Caco-2 (cell line): ENCODE data around the gene KCNK3. TPM values are rescaled to one million over a fixed set of nuclear protein-coding genes. Genes with fewer than 3 reads are reported as not detected.
"Not testable (repeated sequence)": the region's sequence is repeated elsewhere in the genome, so short reads cannot be mapped to it uniquely, and the experiment has no call there.

Source experiments
- BruUV-seq: library from RNA; stranded (reverse); fragments of 400-500 nt; replicated peaks from 2 replicates; lab custom pipeline; 2021; lab: Mats Ljungman, UMichigan
- CTCF ChIA-PET: fragments of 300-600 bp; sonication (Branson Sonifier 250); formaldehyde crosslinking; loops from one replicate; lab custom pipeline; 2022; ENCODE audit warnings: antibody characterized with exemption; lab: Charles Lee
- POLR2A ChIA-PET: fragments of 300-600 bp; sonication (Branson Sonifier 250); formaldehyde crosslinking; loops from one replicate; lab custom pipeline; 2022; ENCODE audit warnings: antibody characterized with exemption; lab: Charles Lee
- DNase-seq, 2 experiments: peaks; one replicate each; pipeline versions ENCODE4 v3.0.0 to v3.0.0-alpha.2; 2020 to 2022
- H3K27me3 ChIP-seq: replicated peaks from 2 replicates; pipeline ENCODE4 v1.6.0; 2011; ENCODE audit warnings: low read length; ENCODE audit not compliant: control insufficient read depth, insufficient read depth
- H3K36me3 ChIP-seq: 2 replicates; pipeline ENCODE4 v1.5.1; 2011; ENCODE audit warnings: low read length; ENCODE audit not compliant: control insufficient read depth, insufficient read depth
- H3K4me1 ChIP-seq: fragments of 250-450 bp; sonication (Bioruptor Pico); 2 replicates; pipeline ENCODE4 v1.5.1; 2020; ENCODE audit warnings: mild to moderate bottlenecking
- H3K4me3 ChIP-seq: 2 replicates; pipeline ENCODE4 v1.5.1; 2011; ENCODE audit warnings: low read depth, mild to moderate bottlenecking, control low read depth, low read length
- H3K9me3 ChIP-seq: fragments of 250-450 bp; sonication (Bioruptor Pico); 2 replicates; pipeline ENCODE4 v1.5.1; 2020; ENCODE audit warnings: mild to moderate bottlenecking, moderate library complexity
- H3K27ac Mint-ChIP-seq: one replicate; pipeline ENCODE4 v1.8.0; 2022; ENCODE audit warnings: mixed read lengths; ENCODE audit not compliant: unreplicated experiment
- H3K27me3 Mint-ChIP-seq: one replicate; pipeline ENCODE4 v1.8.0; 2022; ENCODE audit warnings: mixed read lengths; ENCODE audit not compliant: insufficient read depth, unreplicated experiment
- H3K36me3 Mint-ChIP-seq: one replicate; pipeline ENCODE4 v1.8.0; 2022; ENCODE audit warnings: mild to moderate bottlenecking, mixed read lengths; ENCODE audit not compliant: insufficient read depth, unreplicated experiment
- H3K4me1 Mint-ChIP-seq: one replicate; pipeline ENCODE4 v1.8.0; 2022; ENCODE audit warnings: low read depth, mixed read lengths; ENCODE audit not compliant: unreplicated experiment
- H3K4me3 Mint-ChIP-seq: one replicate; pipeline ENCODE4 v1.8.0; 2022; ENCODE audit warnings: mild to moderate bottlenecking, moderate library complexity, mixed read lengths; ENCODE audit not compliant: unreplicated experiment
- H3K9me3 Mint-ChIP-seq: one replicate; pipeline ENCODE4 v1.8.0; 2022; ENCODE audit warnings: mixed read lengths; ENCODE audit not compliant: unreplicated experiment
- CTCF ChIP-seq, 2 experiments: fragments of 200-600 bp in 1 of 2; IDR thresholded peaks; 1 replicate in 1 of 2; 2 replicates in 1 of 2; pipeline versions ENCODE4 v1.5.1 to v1.8.0; 2011 to 2022; ENCODE audit warnings: antibody characterized with exemption in 1 of 2, control low read depth in 1 of 2, inconsistent platforms in 1 of 2, low read depth in 1 of 2, low read length in 1 of 2, mild to moderate bottlenecking in 1 of 2, moderate library complexity in 1 of 2; ENCODE audit not compliant: insufficient read depth in 1 of 2, severe bottlenecking in 1 of 2, unreplicated experiment in 1 of 2
- intact Hi-C: fragments of 100-400 bp; cut with micrococcal nuclease; formaldehyde crosslinking; loops from one replicate; pipeline ENCODE4 v1.10.0; 2022; ENCODE audit not compliant: unreplicated experiment
- total RNA-seq: library from RNA; stranded (reverse); gene quantifications from 2 replicates; pipeline ENCODE4 v1.2.3, GENCODE V29; 2022

Gene KCNK3
- total RNA-seq, 1 experiment from 2014 or later = 0.36 TPM

GRCh38 chr2:26758790-26759321 is 66.3 kb downstream of the KCNK3 start:
- H3K4me1 ChIP-seq = peaks cover 67% of the 10 kb centered on the region
- no TSS peak for BruUV-seq
- POLR2A ChIA-PET = no interaction called here

GRCh38 chr2:26759845-26760244 is 67.3 kb downstream of the KCNK3 start:
- Mint-ChIP-seq H3K27ac (peak overlapping the region; percentile 100), H3K4me3 (no peak overlapping the region), H3K27me3 (no peaks in the 10 kb centered on the region), H3K4me1 (peaks cover 27% of the 10 kb centered on the region), H3K36me3 (peaks cover 29% of the 10 kb centered on the region), H3K9me3 (no peaks in the 10 kb centered on the region)
- POLR2A ChIA-PET = no interaction called here
- Histone ChIP-seq H3K27me3 (no peaks in the 10 kb centered on the region), H3K36me3 (no peaks in the 10 kb centered on the region), H3K4me1 (peaks cover 68% of the 10 kb centered on the region), H3K9me3 (no peaks in the 10 kb centered on the region), H3K4me3 (no peak overlapping the region)
- BruUV-seq = no TSS peak
- intact Hi-C loops = no loop called here
- CTCF ChIA-PET = no interaction called here
- no peak for TF ChIP-seq CTCF (IDR thresholded peaks at IDR 0.05; ENCODE audit: insufficient read depth in 1 of 2, low read depth in 1 of 2, low read length in 1 of 2, severe bottlenecking in 1 of 2, unreplicated experiment in 1 of 2)
- DNase-seq = no peak

More at GRCh38 chr2:26758790-26759321, 66.3 kb downstream of the KCNK3 start:
- Histone ChIP-seq H3K36me3 (no peaks in the 10 kb centered on the region), H3K4me3 (no peak overlapping the region), H3K9me3 (no peaks in the 10 kb centered on the region), H3K27me3 (no peaks in the 10 kb centered on the region)
- H3K27ac Mint-ChIP-seq = peak overlapping the region; percentile 100
- DNase-seq = no peak
- H3K27me3 Mint-ChIP-seq = no peaks in the 10 kb centered on the region
- intact Hi-C loops = loop anchor here (1.0 kb wide), 2 partner anchors 9 to 26 kb away; no protein-coding TSS in a partner anchor
- H3K4me1 Mint-ChIP-seq = peaks cover 24% of the 10 kb centered on the region
- peaks cover 26% of the 10 kb centered on the region for H3K36me3 Mint-ChIP-seq
- CTCF ChIA-PET = no interaction called here
- peak overlapping the region; percentile 63 for H3K4me3 Mint-ChIP-seq
- H3K9me3 Mint-ChIP-seq = no peaks in the 10 kb centered on the region
- no peak for TF ChIP-seq CTCF (IDR thresholded peaks at IDR 0.05; ENCODE audit: insufficient read depth in 1 of 2, low read depth in 1 of 2, low read length in 1 of 2, severe bottlenecking in 1 of 2, unreplicated experiment in 1 of 2)

- DNase-seq, intact Hi-C loops, H3K4me3 Mint-ChIP-seq, POLR2A ChIA-PET, H3K27me3 ChIP-seq, H3K9me3 Mint-ChIP-seq, H3K9me3 ChIP-seq, H3K27me3 Mint-ChIP-seq, H3K36me3 ChIP-seq, CTCF ChIA-PET, H3K4me3 ChIP-seq, BruUV-seq: not testable (repeated sequence)
- H3K36me3 Mint-ChIP-seq = peaks cover 29% of the 10 kb centered on the region
- H3K4me1 Mint-ChIP-seq = peaks cover 31% of the 10 kb centered on the region
- H3K4me1 ChIP-seq = peaks cover 68% of the 10 kb centered on the region
- H3K27ac Mint-ChIP-seq = peak overlapping the region; percentile 100
Observed at GRCh38 chr2:26760991-26761390, 68.5 kb downstream of the KCNK3 start.
